Measurements from ENCODE around the gene CCDC60. TPM values are rescaled to one million over a fixed set of nuclear protein-coding genes. Genes with fewer than 3 reads are reported as not detected.

Gene CCDC60
- total RNA-seq, 4 donors from 2014 or later: not detected

DNA sequence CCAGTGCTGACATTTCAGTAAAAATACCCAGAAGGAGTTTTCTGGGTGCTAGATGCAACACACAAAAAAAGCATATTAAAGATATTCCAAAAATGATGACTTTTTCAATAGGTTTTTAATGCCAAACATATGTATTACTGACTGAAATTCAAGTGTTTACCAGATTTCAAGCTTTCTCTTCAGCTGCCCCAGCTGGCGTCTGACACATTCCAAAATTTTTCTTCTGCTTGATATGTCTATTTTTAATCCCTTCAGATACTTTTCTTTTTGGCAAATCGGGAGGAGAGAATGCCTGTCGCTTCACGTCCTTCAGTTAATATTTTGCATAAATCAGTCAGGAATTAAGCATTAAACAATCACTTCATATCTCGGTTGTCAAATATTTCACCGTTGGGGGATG lies 7.1 kb upstream of the CCDC60 start:
- H3K4me3 ChIP-seq: no peak overlapping the region
- no peaks in the 10 kb centered on the region for H3K9me3 ChIP-seq
- no peaks in the 10 kb centered on the region for H3K36me3 ChIP-seq
- intact Hi-C loops (cut with DNase I; ENCODE audit: low total_unique reads): no loop called here
- ATAC-seq (no peak), DNase-seq (no peak)
- TF ChIP-seq POLR2A (IDR thresholded peaks at IDR 0.05): no peak
- TF ChIP-seq, protein P1, sequence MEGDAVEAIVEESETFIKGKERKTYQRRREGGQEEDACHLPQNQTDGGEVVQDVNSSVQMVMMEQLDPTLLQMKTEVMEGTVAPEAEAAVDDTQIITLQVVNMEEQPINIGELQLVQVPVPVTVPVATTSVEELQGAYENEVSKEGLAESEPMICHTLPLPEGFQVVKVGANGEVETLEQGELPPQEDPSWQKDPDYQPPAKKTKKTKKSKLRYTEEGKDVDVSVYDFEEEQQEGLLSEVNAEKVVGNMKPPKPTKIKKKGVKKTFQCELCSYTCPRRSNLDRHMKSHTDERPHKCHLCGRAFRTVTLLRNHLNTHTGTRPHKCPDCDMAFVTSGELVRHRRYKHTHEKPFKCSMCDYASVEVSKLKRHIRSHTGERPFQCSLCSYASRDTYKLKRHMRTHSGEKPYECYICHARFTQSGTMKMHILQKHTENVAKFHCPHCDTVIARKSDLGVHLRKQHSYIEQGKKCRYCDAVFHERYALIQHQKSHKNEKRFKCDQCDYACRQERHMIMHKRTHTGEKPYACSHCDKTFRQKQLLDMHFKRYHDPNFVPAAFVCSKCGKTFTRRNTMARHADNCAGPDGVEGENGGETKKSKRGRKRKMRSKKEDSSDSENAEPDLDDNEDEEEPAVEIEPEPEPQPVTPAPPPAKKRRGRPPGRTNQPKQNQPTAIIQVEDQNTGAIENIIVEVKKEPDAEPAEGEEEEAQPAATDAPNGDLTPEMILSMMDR (IDR thresholded peaks at IDR 0.05 in 4 of 5, conservative IDR thresholded peaks at IDR 0.05 in 1 of 5): no peak
- peaks cover 0 to 3% (median 0%) of the 10 kb centered on the region in 3 donors for H3K27me3 ChIP-seq
- no peak overlapping the region for H3K27ac ChIP-seq
- in situ Hi-C loops (cut with MboI; ENCODE audit: low sequenced_read_pairs in 4 of 4): no loop called here
- no peaks in the 10 kb centered on the region for H3K4me1 ChIP-seq

DNA sequence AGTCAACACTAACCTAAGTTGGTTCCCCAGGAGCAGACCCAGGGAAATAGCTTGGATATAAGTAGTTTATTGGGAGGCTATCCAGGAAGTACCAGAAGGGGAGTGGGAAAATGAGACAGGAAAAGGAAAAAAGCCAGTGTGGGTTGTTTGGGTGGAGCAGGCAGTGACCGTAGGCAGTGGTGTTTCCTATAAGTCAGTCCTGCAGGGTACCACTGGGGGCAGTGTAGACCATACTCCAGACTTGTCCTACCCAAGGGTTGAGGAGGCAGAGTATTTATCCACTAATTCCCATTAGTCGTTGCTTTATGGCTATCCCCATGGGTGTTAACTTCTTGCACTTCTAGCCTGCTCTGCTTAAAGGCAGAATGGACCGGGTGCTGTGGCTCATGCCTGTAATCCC lies 6.4 kb upstream of the CCDC60 start:
- intact Hi-C loops (cut with DNase I; ENCODE audit: low total_unique reads): no loop called here
- DNase-seq (no peak), ATAC-seq (no peak)
- Histone ChIP-seq H3K4me3 (no peak overlapping the region), H3K4me1 (no peaks in the 10 kb centered on the region), H3K27ac (no peak overlapping the region), H3K9me3 (no peaks in the 10 kb centered on the region), H3K27me3 (peaks cover 0 to 4% (median 0%) of the 10 kb centered on the region in 3 donors), H3K36me3 (no peaks in the 10 kb centered on the region)
- TF ChIP-seq, protein P1 (IDR thresholded peaks at IDR 0.05 in 4 of 5, conservative IDR thresholded peaks at IDR 0.05 in 1 of 5): peak in 1 of 5 experiments; percentile 37
- TF ChIP-seq POLR2A (IDR thresholded peaks at IDR 0.05): no peak
- in situ Hi-C loops (cut with MboI; ENCODE audit: low sequenced_read_pairs in 4 of 4): no loop called here

DNA sequence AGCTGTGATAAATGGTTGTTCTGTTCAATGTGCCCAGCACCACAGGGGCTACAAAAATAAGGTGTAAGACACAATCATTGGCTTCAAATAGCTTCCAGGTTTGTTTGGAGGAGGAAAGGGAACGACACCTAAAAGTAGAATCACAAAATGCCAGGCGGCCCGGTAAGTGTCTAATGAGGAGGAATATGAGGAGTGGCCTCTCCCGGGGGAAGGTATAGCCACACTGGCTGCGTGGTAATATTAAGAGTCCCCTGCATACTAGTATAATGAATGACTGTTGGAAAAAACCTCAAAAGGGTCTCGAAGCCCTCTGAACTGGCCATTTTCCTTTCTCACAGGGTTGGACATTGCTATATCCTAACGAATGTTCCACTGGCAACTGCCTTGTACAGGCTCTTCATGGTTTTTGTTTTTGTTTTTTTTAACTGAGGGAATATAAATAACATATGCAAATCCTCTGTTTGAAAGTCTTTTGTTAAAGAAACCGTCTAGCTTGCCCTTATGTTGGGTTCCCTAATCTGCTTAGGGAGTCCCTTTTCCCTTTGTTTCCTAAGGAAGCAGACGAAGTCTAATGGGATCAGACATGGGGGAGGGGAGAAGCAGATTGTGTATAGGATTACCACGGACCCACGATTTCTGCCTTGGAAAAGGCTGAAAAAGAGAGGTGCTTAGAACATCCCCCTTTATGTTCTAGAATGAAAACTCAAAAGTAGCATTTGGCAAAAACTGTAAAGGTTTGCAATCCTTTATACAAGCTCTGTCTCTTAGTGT lies 4.2 kb downstream of the CCDC60 start:
- TF ChIP-seq POLR2A (IDR thresholded peaks at IDR 0.05): no peak
- TF ChIP-seq, protein P1 (IDR thresholded peaks at IDR 0.05 in 4 of 5, conservative IDR thresholded peaks at IDR 0.05 in 1 of 5): no peak
- no peaks in the 10 kb centered on the region for H3K4me1 ChIP-seq
- H3K36me3 ChIP-seq: no peaks in the 10 kb centered on the region
- no peak overlapping the region for H3K4me3 ChIP-seq
- intact Hi-C loops (cut with DNase I; ENCODE audit: low total_unique reads) (no loop called here), in situ Hi-C loops (cut with MboI; ENCODE audit: low sequenced_read_pairs in 4 of 4) (no loop called here)
- ATAC-seq: no peak
- no peak overlapping the region for H3K27ac ChIP-seq
- no peak for DNase-seq
- H3K9me3 ChIP-seq: no peaks in the 10 kb centered on the region
- peaks cover 18 to 23% (median 19%) of the 10 kb centered on the region in 3 donors for H3K27me3 ChIP-seq

DNA sequence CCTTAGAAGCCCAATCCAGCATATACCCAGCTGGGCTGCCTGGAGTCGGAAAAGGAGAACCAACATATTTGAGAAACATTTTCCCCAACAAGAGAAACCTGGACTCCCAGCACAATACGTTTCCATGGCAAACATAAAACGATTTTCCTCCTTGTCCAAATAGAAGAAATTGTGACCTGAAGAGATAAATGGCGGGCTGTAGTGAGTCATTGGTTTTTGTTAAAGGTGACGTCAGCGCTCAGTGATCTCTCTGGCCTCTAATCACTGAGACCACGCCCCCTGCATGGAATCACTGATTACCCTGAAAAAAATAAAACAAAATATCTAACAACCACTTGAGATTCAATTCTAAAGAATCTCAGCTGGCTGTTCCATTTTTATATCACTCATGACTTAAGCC lies 6.0 kb downstream of the CCDC60 start:
- peaks cover 8 to 11% (median 10%) of the 10 kb centered on the region in 3 donors for H3K27me3 ChIP-seq
- no peaks in the 10 kb centered on the region for H3K9me3 ChIP-seq
- no peak overlapping the region for H3K4me3 ChIP-seq
- H3K27ac ChIP-seq: no peak overlapping the region
- no peak for DNase-seq
- in situ Hi-C loops (cut with MboI; ENCODE audit: low sequenced_read_pairs in 4 of 4) (no loop called here), intact Hi-C loops (cut with DNase I; ENCODE audit: low total_unique reads) (no loop called here)
- TF ChIP-seq, protein P1 (IDR thresholded peaks at IDR 0.05 in 4 of 5, conservative IDR thresholded peaks at IDR 0.05 in 1 of 5): no peak
- no peak for TF ChIP-seq POLR2A (IDR thresholded peaks at IDR 0.05)
- no peaks in the 10 kb centered on the region for H3K36me3 ChIP-seq
- H3K4me1 ChIP-seq: no peaks in the 10 kb centered on the region
- ATAC-seq: no peak

All from gastrocnemius medialis (tissue), 4 donors.